HEK293T (cell line): ENCODE data around the gene MLXIPL.

Source experiments
- CTCF ChIA-PET: fragments of 350-600 bp; formaldehyde crosslinking; extraction: SDS; loops from one replicate; lab custom pipeline; 2021; ENCODE audit warnings: antibody characterized with exemption, inconsistent platforms; lab: Yijun Ruan, JAX
- POLR2A ChIA-PET: fragments of 350-600 bp; formaldehyde crosslinking; extraction: SDS; loops from one replicate; lab custom pipeline; 2020; ENCODE audit warnings: antibody characterized with exemption, inconsistent platforms; lab: Yijun Ruan, JAX
- DNase-seq: peaks from one replicate; pipeline ENCODE4 v3.0.0; 2012; ENCODE audit warnings: mixed read lengths; ENCODE audit errors: extremely low spot score
- ARNT ChIP-seq: fragments of 450-650 bp; IDR thresholded peaks from 2 replicates; pipeline ENCODE4 v1.6.1; 2017; ENCODE audit warnings: mild to moderate bottlenecking
- BHLHE40 ChIP-seq: fragments of 450-650 bp; IDR thresholded peaks from 2 replicates; pipeline ENCODE4 v1.6.1; 2016; ENCODE audit warnings: mild to moderate bottlenecking, moderate library complexity, borderline replicate concordance
- CTBP1 ChIP-seq: fragments of 450-650 bp; IDR thresholded peaks from 2 replicates; pipeline ENCODE4 v1.6.1; 2016; ENCODE audit warnings: borderline replicate concordance
- ELF4 ChIP-seq: fragments of 450-650 bp; IDR thresholded peaks from 2 replicates; pipeline ENCODE4 v1.6.1; 2017; ENCODE audit warnings: antibody characterized with exemption
- FOXA1 ChIP-seq: fragments of 450-650 bp; IDR thresholded peaks from 2 replicates; pipeline ENCODE4 v1.6.1; 2016; ENCODE audit warnings: mild to moderate bottlenecking
- FOXK2 ChIP-seq: fragments of 450-650 bp; IDR thresholded peaks from 2 replicates; pipeline ENCODE4 v1.6.1; 2016; ENCODE audit warnings: mild to moderate bottlenecking
- FOXM1 ChIP-seq: fragments of 450-650 bp; IDR thresholded peaks from 2 replicates; pipeline ENCODE4 v1.6.1; 2017; ENCODE audit warnings: mild to moderate bottlenecking, borderline replicate concordance
- HDGF ChIP-seq: fragments of 450-650 bp; IDR thresholded peaks from 2 replicates; pipeline ENCODE4 v1.6.1; 2017; ENCODE audit warnings: antibody characterized with exemption, borderline replicate concordance
- L3MBTL2 ChIP-seq: fragments of 450-650 bp; conservative IDR thresholded peaks from 2 replicates; pipeline ENCODE4 v1.6.1; 2016; ENCODE audit warnings: mild to moderate bottlenecking
- LEF1 ChIP-seq: fragments of 450-650 bp; IDR thresholded peaks from 2 replicates; pipeline ENCODE4 v1.6.1; 2017; ENCODE audit warnings: mild to moderate bottlenecking, borderline replicate concordance
- NFRKB ChIP-seq: fragments of 450-650 bp; IDR thresholded peaks from 2 replicates; pipeline ENCODE4 v1.6.1; 2016; ENCODE audit warnings: mild to moderate bottlenecking, moderate library complexity
- PKNOX1 ChIP-seq: fragments of 450-650 bp; IDR thresholded peaks from 2 replicates; pipeline ENCODE4 v1.6.1; 2016
- SP1 ChIP-seq: fragments of 450-650 bp; IDR thresholded peaks from 2 replicates; pipeline ENCODE4 v1.6.1; 2017
- SUZ12 ChIP-seq: fragments of 450-650 bp; IDR thresholded peaks from 2 replicates; pipeline ENCODE4 v1.6.1; 2016; ENCODE audit warnings: mild to moderate bottlenecking
- TARDBP ChIP-seq: fragments of 450-650 bp; IDR thresholded peaks from 2 replicates; pipeline ENCODE4 v1.6.1; 2016
- ZNF384 ChIP-seq: fragments of 450-650 bp; IDR thresholded peaks from 2 replicates; pipeline ENCODE4 v1.6.1; 2016

MLXIPL gene

GRCh38 chr7:73597978-73598782 lies 26.1 kb downstream of the MLXIPL start:
- POLR2A ChIA-PET = no interaction called here
- TF ChIP-seq CTBP1 = no peak
- TF ChIP-seq TARDBP = peak; percentile 70
- CTCF ChIA-PET = no interaction called here
- no peak for DNase-seq

- DNase-seq = no peak
- CTCF ChIA-PET = no interaction called here
- TF ChIP-seq NFRKB (no peak), LEF1 (no peak), FOXK2 (no peak), L3MBTL2 (no peak), SUZ12 (no peak), HDGF (no peak), BHLHE40 (no peak)
- POLR2A ChIA-PET = no interaction called here
Observed at GRCh38 chr7:73596191-73597065, 27.9 kb downstream of the MLXIPL start.

GRCh38 chr7:73595358-73595757 lies 29.0 kb downstream of the MLXIPL start:
- TF ChIP-seq HDGF = no peak
- no peak for TF ChIP-seq PKNOX1
- no peak for TF ChIP-seq ELF4
- no peak for TF ChIP-seq BHLHE40
- TF ChIP-seq LEF1 = no peak
- ChIA-PET CTCF (interaction anchor here (1.0 kb wide), 1 partner anchor 12 kb away, joined by 5 read pairs; no protein-coding TSS in a partner anchor), POLR2A (interaction anchor here (1.2 kb wide), 1 partner anchor 8 kb away, joined by 3 read pairs; no protein-coding TSS in a partner anchor)
- no peak for DNase-seq

GRCh38 chr7:73593207-73594045 lies 30.9 kb downstream of the MLXIPL start:
- ChIA-PET POLR2A (no interaction called here), CTCF (no interaction called here)
- DNase-seq = no peak
- no peak for TF ChIP-seq ELF4
- TF ChIP-seq ARNT = no peak
- no peak for TF ChIP-seq HDGF
- no peak for TF ChIP-seq SUZ12
- no peak for TF ChIP-seq TARDBP
- TF ChIP-seq FOXA1 = no peak
- TF ChIP-seq ZNF384 = no peak
- TF ChIP-seq L3MBTL2 = no peak
- no peak for TF ChIP-seq NFRKB

GRCh38 chr7:73586911-73587310 lies 37.4 kb downstream of the MLXIPL start:
- no peak for DNase-seq
- TF ChIP-seq FOXK2 (no peak), PKNOX1 (no peak), LEF1 (no peak), BHLHE40 (no peak), SUZ12 (no peak), FOXM1 (no peak), ARNT (no peak), ELF4 (no peak), FOXA1 (no peak), ZNF384 (no peak), NFRKB (no peak), SP1 (no peak)
- CTCF ChIA-PET = interaction anchor here (1.0 to 2.2 kb wide), 2 partner anchors 20 to 139 kb away, joined by 4 to 13 read pairs; no protein-coding TSS in a partner anchor

GRCh38 chr7:73585196-73585595 lies 39.1 kb downstream of the MLXIPL start:
- ChIA-PET POLR2A (interaction anchor here (1.3 kb wide), 1 partner anchor 63 kb away, joined by 3 read pairs; the partner anchor contains the start of gene BAZ1B), CTCF (interaction anchor here (0.6 kb wide), 1 partner anchor 66 kb away, joined by 3 read pairs; no protein-coding TSS in a partner anchor)
- DNase-seq = no peak
- TF ChIP-seq SP1 (no peak), SUZ12 (no peak), FOXM1 (no peak), PKNOX1 (no peak), BHLHE40 (no peak), ARNT (no peak), ZNF384 (no peak), HDGF (no peak), TARDBP (no peak), FOXK2 (no peak), L3MBTL2 (no peak), CTBP1 (no peak)

More at GRCh38 chr7:73586911-73587310, 37.4 kb downstream of the MLXIPL start:
- POLR2A ChIA-PET = interaction anchor here (1.1 to 1.4 kb wide), 4 partner anchors 18 to 133 kb away, joined by 3 to 4 read pairs (median 3); partner anchors contain the start of genes BAZ1B and STX1A
